Naive thymus-derived CD4-positive, alpha-beta T cell (primary cell): Measurements from ENCODE around the gene EXOSC7. TPM values are rescaled to one million over a fixed set of nuclear protein-coding genes. Genes with fewer than 3 reads are reported as not detected.

Source experiments
- ATAC-seq: fragments of 150-1000 bp; cut with Tn5 transposase; 2 replicates; pipeline ENCODE4 v1.10.0; 2021; ENCODE audit warnings: mild to moderate bottlenecking, moderate library complexity
- CTCF ChIA-PET: fragments of 350-600 bp; sonication (Branson Sonifier 250); formaldehyde crosslinking; loops from one replicate; lab custom pipeline; 2021; ENCODE audit warnings: antibody characterized with exemption; lab: Charles Lee
- POLR2A ChIA-PET: fragments of 350-600 bp; sonication (Branson Sonifier 250); formaldehyde crosslinking; loops from one replicate; lab custom pipeline; 2021; ENCODE audit warnings: antibody characterized with exemption, inconsistent platforms; lab: Charles Lee
- DNase-seq, 9 donors: peaks; one replicate each; pipeline versions ENCODE4 v3.0.0 to v3.0.0-alpha.2; 2020 to 2022; ENCODE audit warnings: mixed read lengths in 1 of 9
- H3K27ac ChIP-seq: one replicate; pipeline ENCODE4 v1.7.0; 2013; ENCODE audit warnings: mild to moderate bottlenecking, low read depth, low read length, moderate library complexity
- H3K27me3 ChIP-seq, 2 donors: one replicate each; pipeline ENCODE4 v1.7.0; 2013; ENCODE audit warnings: low read length in 2 of 2, mild to moderate bottlenecking in 2 of 2, moderate library complexity in 2 of 2; ENCODE audit not compliant: control insufficient read depth in 2 of 2, insufficient read depth in 2 of 2
- H3K36me3 ChIP-seq, 3 experiments: 1 replicate in 2 of 3; 2 replicates in 1 of 3; pipeline ENCODE4 v1.7.0; 2013; ENCODE audit warnings: low read length in 3 of 3, mild to moderate bottlenecking in 3 of 3, moderate library complexity in 1 of 3; ENCODE audit not compliant: insufficient read depth in 3 of 3, control insufficient read depth in 2 of 3
- H3K4me1 ChIP-seq, 2 donors: one replicate each; pipeline ENCODE4 v1.7.0; 2013; ENCODE audit warnings: low read length in 2 of 2, mild to moderate bottlenecking in 2 of 2, moderate library complexity in 1 of 2; ENCODE audit not compliant: control insufficient read depth in 2 of 2, insufficient read depth in 2 of 2
- H3K4me3 ChIP-seq: 2 replicates; pipeline ENCODE4 v1.7.0; 2013; ENCODE audit warnings: mild to moderate bottlenecking, low read length
- H3K9me3 ChIP-seq, 3 experiments: 1 replicate in 2 of 3; 2 replicates in 1 of 3; pipeline ENCODE4 v1.7.0; 2013; ENCODE audit warnings: low read length in 3 of 3; ENCODE audit not compliant: control insufficient read depth in 2 of 3
- H3K27ac Mint-ChIP-seq, 9 donors: one replicate each; pipeline ENCODE4 v1.8.0; 2020 to 2022; ENCODE audit warnings: mixed read lengths in 9 of 9, mild to moderate bottlenecking in 8 of 9, moderate library complexity in 5 of 9, inconsistent platforms in 2 of 9
- H3K27me3 Mint-ChIP-seq, 5 donors: one replicate each; pipeline ENCODE4 v1.8.0; 2021 to 2022; ENCODE audit warnings: mixed read lengths in 5 of 5, mild to moderate bottlenecking in 1 of 5
- H3K36me3 Mint-ChIP-seq, 5 donors: one replicate each; pipeline ENCODE4 v1.8.0; 2020 to 2022; ENCODE audit warnings: mixed read lengths in 5 of 5, mild to moderate bottlenecking in 3 of 5, inconsistent platforms in 1 of 5
- H3K4me1 Mint-ChIP-seq, 7 donors: one replicate each; pipeline ENCODE4 v1.8.0; 2020 to 2022; ENCODE audit warnings: mixed read lengths in 7 of 7, mild to moderate bottlenecking in 3 of 7, inconsistent platforms in 1 of 7
- H3K4me3 Mint-ChIP-seq, 10 donors: one replicate each; pipeline ENCODE4 v1.8.0; 2020 to 2022; ENCODE audit warnings: mild to moderate bottlenecking in 10 of 10, mixed read lengths in 10 of 10, moderate library complexity in 6 of 10, inconsistent platforms in 2 of 10
- H3K9me3 Mint-ChIP-seq, 11 donors: one replicate each; pipeline ENCODE4 v1.8.0; 2020 to 2022; ENCODE audit warnings: mixed read lengths in 11 of 11, mild to moderate bottlenecking in 4 of 11, inconsistent platforms in 1 of 11, moderate library complexity in 1 of 11
- intact Hi-C, 2 donors: fragments of 100-400 bp; cut with micrococcal nuclease; formaldehyde crosslinking; loops; one replicate each; pipeline ENCODE4 v1.15.1; 2023
- polyA plus RNA-seq, 2 donors: library from polyadenylated mRNA; unstranded; fragments of 300-500 nt; fragmentation: Illumina TruSeq; gene quantifications; one replicate each; pipeline ENCODE4 v1.2.3, GENCODE V29; 2021
- total RNA-seq, 6 experiments: library from RNA in 5 of 6; stranded (reverse) in 5 of 6; gene quantifications; 1 replicate in 5 of 6; 2 replicates in 1 of 6; pipeline ENCODE4 v1.2.3 and lab custom pipeline; 2021 to 2026

The EXOSC7 gene
- total RNA-seq (10 to 100 TPM; 30.7 to 57.9 (median 44.3) TPM), polyA plus RNA-seq (10 to 100 TPM; 48.4 to 59.4 TPM), total RNA-seq (lab: John Stamatoyannopoulos, UW) (18.2 reads per million, percentile 48 among the genes with 10 or more reads in this experiment)

DNA sequence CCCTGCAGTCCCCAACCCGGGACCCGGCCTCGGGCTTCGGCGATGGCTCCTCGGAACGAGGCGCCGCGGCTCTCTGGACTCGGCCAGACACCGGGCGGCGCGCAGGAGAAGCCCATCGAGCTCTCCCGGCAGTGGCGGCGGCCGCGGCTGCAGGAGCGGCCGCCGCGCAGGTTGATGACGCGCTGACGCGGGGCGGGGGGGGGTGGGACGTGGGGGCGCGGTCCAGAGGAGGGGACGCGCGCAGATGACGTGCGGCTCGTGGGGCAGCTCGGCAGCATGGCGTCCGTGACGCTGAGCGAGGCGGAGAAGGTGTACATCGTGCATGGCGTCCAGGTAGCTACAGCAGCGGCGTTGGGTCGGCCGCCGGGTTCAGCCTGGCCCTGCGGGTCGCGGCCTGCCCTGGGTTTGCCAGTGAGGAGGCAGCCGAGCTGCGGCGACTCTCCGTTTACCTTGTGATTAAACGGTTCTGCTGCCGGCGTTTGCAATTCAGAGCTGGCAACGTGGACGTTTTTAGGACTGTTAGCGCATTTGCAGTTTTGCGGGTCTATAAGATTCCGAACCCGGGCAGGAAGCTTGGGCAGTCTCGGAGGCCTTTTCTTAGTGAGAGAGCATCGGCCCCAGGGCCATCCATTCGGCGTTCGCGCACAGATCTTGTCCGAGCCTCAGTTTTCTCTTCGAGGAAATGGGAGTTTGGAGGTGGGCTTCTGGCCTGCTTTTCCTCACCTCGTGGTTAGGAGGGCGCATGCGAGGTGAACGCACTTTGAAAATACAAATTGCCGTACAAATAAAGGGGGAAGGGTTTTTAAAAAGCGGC lies at the start of gene EXOSC7, which contains the start of gene ZDHHC3:
Gene EXOSC7 (plus strand): TSS at position 243 of the 814 bp plus-strand sequence. CDS start 34 bp downstream, at position 277.
Gene ZDHHC3 (minus strand): TSS at position 173 of the 814 bp plus-strand sequence. CDS start 16,738 bp downstream, outside the sequence.
- ATAC-seq (peak; percentile 98), DNase-seq (peak; percentile 73 to 89 (median 85))
- H3K27ac ChIP-seq: peak within 1 kb of the TSS; percentile 98
- no peaks in the 10 kb centered on the region for H3K27me3 ChIP-seq
- no peaks in the 10 kb centered on the region for H3K9me3 ChIP-seq
- Mint-ChIP-seq H3K4me3 (peak within 1 kb of the TSS; percentile 90 to 97 (median 94)), H3K4me1 (peaks cover 50 to 87% (median 79%) of the 10 kb centered on the region in 7 donors), H3K27me3 (no peaks in the 10 kb centered on the region), H3K9me3 (peaks cover 0 to 2% (median 0%) of the 10 kb centered on the region in 11 donors), H3K27ac (peak within 1 kb of the TSS; percentile 85 to 97 (median 94)), H3K36me3 (peaks cover 0 to 18% (median 0%) of the 10 kb centered on the region in 5 donors)
- H3K4me3 ChIP-seq: peak within 1 kb of the TSS; percentile 94
- H3K4me1 ChIP-seq: peaks cover 21 to 37% of the 10 kb centered on the region in 2 donors
- intact Hi-C loops: loop anchor here (1.0 to 10.0 kb wide), 13 partner anchors 11 to 1354 kb away; partner anchors contain the start of genes KIAA1143 (in 2 of the 2), KIF15 (in 2 of the 2), ANO10 (in 1 of the 2) and LARS2 (in 1 of the 2)
- peaks cover 0 to 10% (median 0%) of the 10 kb centered on the region in 3 experiments for H3K36me3 ChIP-seq
- POLR2A ChIA-PET: interaction anchor here (0.5 to 2.6 kb wide), 16 partner anchors 8 to 713 kb away, joined by 3 to 10 read pairs (median 4); partner anchors contain the start of gene TCAIM
- CTCF ChIA-PET: interaction anchor here (0.9 to 2.4 kb wide), 2 partner anchors 11 to 30 kb away, joined by 4 to 6 read pairs; no protein-coding TSS in a partner anchor

DNA sequence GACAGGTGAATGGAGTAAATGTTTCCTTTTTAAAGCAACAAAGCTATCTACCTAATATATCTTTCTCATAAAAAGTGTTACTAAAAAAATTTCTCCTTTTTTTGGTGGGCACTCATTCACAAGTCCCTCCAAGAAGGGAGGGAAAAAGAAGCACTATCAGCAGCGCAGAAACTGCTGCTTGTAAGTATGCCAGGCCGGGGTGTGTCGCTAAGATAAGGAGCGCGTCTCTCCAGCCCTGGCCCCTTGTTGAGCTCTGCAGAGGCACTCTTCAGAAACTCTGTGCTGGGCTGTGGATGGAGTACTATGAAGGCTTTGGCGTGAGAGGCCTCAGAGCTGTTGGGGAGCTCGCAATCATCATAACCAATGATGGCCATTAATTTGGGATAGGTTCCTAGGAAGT lies 49.1 kb upstream of the EXOSC7 start:
- CTCF ChIA-PET: no interaction called here
- Mint-ChIP-seq H3K4me1 (no peaks in the 10 kb centered on the region), H3K27me3 (no peaks in the 10 kb centered on the region), H3K4me3 (no peak overlapping the region), H3K27ac (peak overlapping the region in 2 of 9 donors; percentile 59 to 79), H3K36me3 (peaks cover 9 to 51% (median 20%) of the 10 kb centered on the region in 5 donors), H3K9me3 (no peaks in the 10 kb centered on the region)
- POLR2A ChIA-PET: no interaction called here
- Histone ChIP-seq H3K4me3 (no peak overlapping the region), H3K27ac (no peak overlapping the region), H3K4me1 (no peaks in the 10 kb centered on the region), H3K27me3 (no peaks in the 10 kb centered on the region), H3K9me3 (no peaks in the 10 kb centered on the region), H3K36me3 (peaks cover 0 to 86% (median 1%) of the 10 kb centered on the region in 3 experiments)
- intact Hi-C loops: no loop called here
- no peak for DNase-seq
- ATAC-seq: no peak

DNA sequence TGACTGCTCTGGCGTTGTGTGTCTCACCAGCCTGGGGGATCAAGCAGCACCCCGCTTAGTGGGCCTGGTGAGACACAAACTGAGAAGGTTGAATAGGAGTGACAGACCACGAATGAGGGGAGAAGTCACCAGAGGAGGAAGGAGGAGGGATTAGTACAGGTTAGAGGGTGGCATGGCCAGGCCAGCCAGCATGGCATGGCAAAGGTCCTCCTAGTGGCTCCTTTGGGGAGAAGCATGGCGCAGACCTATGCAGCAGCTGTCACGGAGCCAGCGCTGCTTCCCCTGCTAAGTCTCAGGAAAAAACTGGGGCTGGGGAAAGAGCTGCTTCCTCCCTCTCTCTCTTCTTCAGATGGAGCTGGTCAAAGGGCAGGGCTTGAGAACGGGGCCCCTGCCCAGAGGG lies 48.7 kb upstream of the EXOSC7 start:
- no peak overlapping the region for H3K4me3 ChIP-seq
- H3K36me3 ChIP-seq: peaks cover 0 to 86% (median 3%) of the 10 kb centered on the region in 3 experiments
- peak overlapping the region in 2 of 9 donors; percentile 59 to 79 for H3K27ac Mint-ChIP-seq
- no peaks in the 10 kb centered on the region for H3K9me3 Mint-ChIP-seq
- H3K4me1 ChIP-seq: no peaks in the 10 kb centered on the region
- ATAC-seq (no peak), DNase-seq (no peak)
- intact Hi-C loops: no loop called here
- no peaks in the 10 kb centered on the region for H3K27me3 Mint-ChIP-seq
- ChIA-PET CTCF (no interaction called here), POLR2A (no interaction called here)
- peaks cover 7 to 48% (median 20%) of the 10 kb centered on the region in 5 donors for H3K36me3 Mint-ChIP-seq
- H3K4me1 Mint-ChIP-seq: no peaks in the 10 kb centered on the region
- H3K27me3 ChIP-seq: no peaks in the 10 kb centered on the region
- no peaks in the 10 kb centered on the region for H3K9me3 ChIP-seq
- no peak overlapping the region for H3K4me3 Mint-ChIP-seq
- no peak overlapping the region for H3K27ac ChIP-seq

DNA sequence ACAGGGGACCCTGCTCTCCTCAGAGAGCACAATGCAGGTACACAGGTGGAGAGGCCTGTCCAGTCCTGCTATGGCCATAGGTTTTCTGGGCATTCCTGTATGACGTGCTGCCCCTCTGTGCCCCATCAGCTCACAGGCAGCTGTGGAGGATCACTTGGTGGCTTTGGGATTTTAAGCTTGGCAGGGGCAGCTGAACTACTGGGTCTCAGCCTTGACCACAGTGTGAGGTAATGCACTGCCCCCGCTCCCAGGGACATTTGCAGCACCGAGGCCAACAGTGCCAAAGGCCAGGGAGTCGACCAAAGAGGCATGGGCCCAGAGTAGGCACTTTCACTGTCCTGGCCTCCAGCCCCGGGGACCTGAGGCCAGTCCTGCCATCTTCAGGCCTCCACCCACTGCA lies 46.3 kb upstream of the EXOSC7 start:
- Mint-ChIP-seq H3K27ac (no peak overlapping the region), H3K36me3 (peaks cover 11 to 53% (median 18%) of the 10 kb centered on the region in 5 donors)
- peaks cover 0 to 90% (median 3%) of the 10 kb centered on the region in 3 experiments for H3K36me3 ChIP-seq

DNA sequence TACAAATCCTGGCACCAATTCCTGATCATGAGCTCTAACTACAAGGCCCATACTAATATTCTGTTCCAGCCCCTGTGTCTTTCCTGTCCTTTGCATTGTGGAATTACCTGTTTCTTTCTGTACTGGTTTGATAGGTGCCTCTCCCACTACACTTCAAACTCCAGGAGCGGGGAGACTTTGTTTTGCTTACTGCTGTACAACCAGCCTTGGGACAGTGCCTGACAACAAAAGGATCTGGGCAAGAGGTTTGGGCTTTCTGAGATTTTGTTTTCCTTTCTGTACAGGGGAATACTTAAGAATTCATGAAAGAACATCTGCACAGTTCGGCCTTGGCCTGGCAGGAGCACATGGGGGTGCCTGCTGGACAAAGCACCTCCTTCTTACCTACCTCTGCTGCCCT lies 45.1 kb upstream of the EXOSC7 start:
- no peaks in the 10 kb centered on the region for H3K9me3 ChIP-seq
- H3K4me1 ChIP-seq: no peaks in the 10 kb centered on the region
- Mint-ChIP-seq H3K9me3 (peaks cover 0 to 2% (median 0%) of the 10 kb centered on the region in 11 donors), H3K27ac (no peak overlapping the region), H3K27me3 (no peaks in the 10 kb centered on the region), H3K4me1 (peaks cover 0 to 13% (median 8%) of the 10 kb centered on the region in 7 donors), H3K4me3 (no peak overlapping the region), H3K36me3 (peaks cover 11 to 53% (median 17%) of the 10 kb centered on the region in 5 donors)
- no peak overlapping the region for H3K4me3 ChIP-seq
- no peaks in the 10 kb centered on the region for H3K27me3 ChIP-seq
- intact Hi-C loops: no loop called here
- DNase-seq (no peak), ATAC-seq (no peak)
- H3K27ac ChIP-seq: no peak overlapping the region
- ChIA-PET CTCF (no interaction called here), POLR2A (no interaction called here)
- peaks cover 0 to 82% (median 3%) of the 10 kb centered on the region in 3 experiments for H3K36me3 ChIP-seq

More for the DNA sequence above, 46.3 kb upstream of the EXOSC7 start:
- intact Hi-C loops: no loop called here
- Mint-ChIP-seq H3K9me3 (no peaks in the 10 kb centered on the region), H3K4me3 (no peak overlapping the region), H3K4me1 (peaks cover 0 to 13% (median 3%) of the 10 kb centered on the region in 7 donors), H3K27me3 (no peaks in the 10 kb centered on the region)
- Histone ChIP-seq H3K4me1 (no peaks in the 10 kb centered on the region), H3K4me3 (no peak overlapping the region), H3K27ac (no peak overlapping the region), H3K9me3 (no peaks in the 10 kb centered on the region), H3K27me3 (no peaks in the 10 kb centered on the region)
- CTCF ChIA-PET: interaction anchor here (0.5 to 0.7 kb wide), 2 partner anchors 91 to 726 kb away, joined by 3 read pairs; no protein-coding TSS in a partner anchor
- POLR2A ChIA-PET: no interaction called here
- no peak for ATAC-seq
- DNase-seq: no peak

DNA sequence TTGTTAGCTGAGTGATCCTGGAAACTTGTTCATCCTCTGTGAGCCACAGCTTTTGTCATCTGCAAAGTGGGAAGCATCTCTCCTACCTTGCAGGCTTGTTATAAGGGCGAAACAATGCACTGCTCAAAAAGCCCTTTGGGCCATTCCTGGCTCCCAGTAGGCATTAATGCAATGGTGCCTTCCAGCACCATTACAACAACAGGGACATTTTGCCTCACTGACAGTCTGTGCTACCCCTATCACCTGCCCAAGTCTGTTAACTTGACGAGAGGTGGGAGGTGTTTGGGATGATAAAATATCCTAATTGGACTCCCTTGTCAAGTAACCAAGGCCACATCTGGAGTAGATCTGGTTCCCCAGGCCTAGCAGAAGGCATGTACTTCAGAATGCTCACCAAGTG lies 44.3 kb upstream of the EXOSC7 start:
- H3K27ac Mint-ChIP-seq: peak overlapping the region in 1 of 9 donors; percentile 16
- Histone ChIP-seq H3K36me3 (peaks cover 0 to 74% (median 3%) of the 10 kb centered on the region in 3 experiments), H3K4me1 (no peaks in the 10 kb centered on the region), H3K27ac (no peak overlapping the region), H3K9me3 (no peaks in the 10 kb centered on the region), H3K27me3 (no peaks in the 10 kb centered on the region), H3K4me3 (no peak overlapping the region)
- ChIA-PET POLR2A (no interaction called here), CTCF (no interaction called here)
- H3K4me3 Mint-ChIP-seq: no peak overlapping the region
- peaks cover 11 to 53% (median 21%) of the 10 kb centered on the region in 5 donors for H3K36me3 Mint-ChIP-seq
- H3K27me3 Mint-ChIP-seq: no peaks in the 10 kb centered on the region
- peaks cover 0 to 2% (median 0%) of the 10 kb centered on the region in 11 donors for H3K9me3 Mint-ChIP-seq
- DNase-seq (no peak), ATAC-seq (no peak)
- peaks cover 6 to 19% (median 13%) of the 10 kb centered on the region in 7 donors for H3K4me1 Mint-ChIP-seq
- intact Hi-C loops: no loop called here
